ENCODE results near the gene SAMM50.

GRCh38 chr22:44029069-44029468 is 73.8 kb downstream of the SAMM50 start:
- TF ChIP-seq EZH2 (IDR thresholded peaks at IDR 0.05; ENCODE audit: borderline replicate concordance, low read depth, low read length, severe bottlenecking) (no peak), CTCF (IDR thresholded peaks at IDR 0.05; ENCODE audit: extremely low read depth in 1 of 2, insufficient read depth in 1 of 2, low read depth in 1 of 2, low read length in 2 of 2) (no peak), POLR2A (IDR thresholded peaks at IDR 0.05; ENCODE audit: low read depth, low read length) (no peak), JUN (IDR thresholded peaks at IDR 0.05; ENCODE audit: borderline replicate concordance, insufficient read depth, insufficient read length, low read depth) (no peak), POLR2AphosphoS5 (IDR thresholded peaks at IDR 0.05; ENCODE audit: insufficient read depth, low read depth, low read length) (no peak)

Data from endothelial cell of umbilical vein (primary cell).